ENCODE measurements around the gene BIN1. TPM values are rescaled to one million over a fixed set of nuclear protein-coding genes. Genes with fewer than 3 reads are reported as not detected.

The BIN1 gene
- polyA plus RNA-seq, 1 of the 3 experiments (the other 2 are of a cell fraction), result 40.3 TPM

- H4K20me1 ChIP-seq (ENCODE audit: insufficient read depth), result no peaks in the 10 kb centered on the region
- peaks cover 0 to 4% of the 10 kb centered on the region in 2 experiments for H3K36me3 ChIP-seq (replicated peaks in 1 of 2; ENCODE audit: control insufficient read depth in 1 of 2, insufficient read depth in 2 of 2, low read length in 1 of 2)
- H3K4me2 ChIP-seq, result no peak overlapping the region
- WGBS (ENCODE audit: low lambda C conversion rate), result 93% methylated on average over 11 of the region's 30 CpGs
- no peaks in the 10 kb centered on the region for H3K27me3 ChIP-seq (ENCODE audit: insufficient read depth)
- H3K79me2 ChIP-seq (ENCODE audit: insufficient read depth), result no peaks in the 10 kb centered on the region
- CTCF ChIA-PET, result no interaction called here
- peaks cover 13 to 20% of the 10 kb centered on the region in 2 experiments; a peak in 3 of 4 replicates for H3K4me1 ChIP-seq (ENCODE audit: control insufficient read depth in 1 of 2, insufficient read depth in 2 of 2, low read depth in 1 of 2, low read length in 1 of 2)
- no peak overlapping the region for H3K27ac ChIP-seq (ENCODE audit: low read depth in 2 of 2, low read length in 1 of 2)
- no peaks in the 10 kb centered on the region for H3K9me3 ChIP-seq
- POLR2A ChIA-PET, result interaction anchor here (1.7 kb wide), 1 partner anchor 7 kb away, joined by 4 read pairs; no protein-coding TSS in a partner anchor
- TF ChIP-seq GATA2 (CRISPR knock-in tag; IDR thresholded peaks at IDR 0.05) (no peak), RAD21 (IDR thresholded peaks at IDR 0.05; ENCODE audit: low read length) (no peak), SIN3A (IDR thresholded peaks at IDR 0.05; ENCODE audit: borderline replicate concordance, low read depth, low read length) (no peak), MEF2A (IDR thresholded peaks at IDR 0.05; ENCODE audit: borderline replicate concordance, low read depth) (no peak), JUND (IDR thresholded peaks at IDR 0.05) (no peak), MXI1 (IDR thresholded peaks at IDR 0.05; ENCODE audit: low read depth, low read length) (no peak), GABPA (IDR thresholded peaks at IDR 0.05; ENCODE audit: low read depth) (no peak), POLR2AphosphoS5 (IDR thresholded peaks at IDR 0.05; ENCODE audit: low read depth, low read length) (no peak), FOXM1 (IDR thresholded peaks at IDR 0.05; ENCODE audit: low read depth) (no peak), ELF1 (IDR thresholded peaks at IDR 0.05) (no peak), CHD2 (IDR thresholded peaks at IDR 0.05; ENCODE audit: low read length, partially characterized antibody) (no peak), TAF1 (IDR thresholded peaks at IDR 0.05; ENCODE audit: borderline replicate concordance, low read depth, low read length) (no peak), YY1 (IDR thresholded peaks at IDR 0.05; ENCODE audit: low read depth) (no peak), EZH2phosphoT487 (IDR thresholded peaks at IDR 0.05; ENCODE audit: borderline replicate concordance, low read depth) (no peak), NRF1 (IDR thresholded peaks at IDR 0.05; ENCODE audit: low read depth, low read length) (no peak), RXRA (IDR thresholded peaks at IDR 0.05; ENCODE audit: borderline replicate concordance, low read depth) (no peak)
- TF ChIP-seq, protein P1, sequence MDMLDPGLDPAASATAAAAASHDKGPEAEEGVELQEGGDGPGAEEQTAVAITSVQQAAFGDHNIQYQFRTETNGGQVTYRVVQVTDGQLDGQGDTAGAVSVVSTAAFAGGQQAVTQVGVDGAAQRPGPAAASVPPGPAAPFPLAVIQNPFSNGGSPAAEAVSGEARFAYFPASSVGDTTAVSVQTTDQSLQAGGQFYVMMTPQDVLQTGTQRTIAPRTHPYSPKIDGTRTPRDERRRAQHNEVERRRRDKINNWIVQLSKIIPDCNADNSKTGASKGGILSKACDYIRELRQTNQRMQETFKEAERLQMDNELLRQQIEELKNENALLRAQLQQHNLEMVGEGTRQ (IDR thresholded peaks at IDR 0.05; ENCODE audit: borderline replicate concordance, low read depth, low read length), result no peak
- H3K4me3 ChIP-seq (ENCODE audit: low read depth in 2 of 2, low read length in 1 of 2), result no peak overlapping the region
- no peaks in the 10 kb centered on the region for H3F3A ChIP-seq (replicated peaks; ENCODE audit: insufficient read depth)
- H2AFZ ChIP-seq (ENCODE audit: low read depth), result no peak overlapping the region
- no peaks in the 10 kb centered on the region for H3K9me2 ChIP-seq
- no peak overlapping the region for H3K9ac ChIP-seq
- no peak for DNase-seq
Measured at GRCh38 chr2:127060264-127060945, 46.5 kb downstream of the BIN1 start.

- CTCF ChIA-PET, result no interaction called here
- no peak for DNase-seq
- TF ChIP-seq GABPA (IDR thresholded peaks at IDR 0.05; ENCODE audit: low read depth) (no peak), TAF1 (IDR thresholded peaks at IDR 0.05; ENCODE audit: borderline replicate concordance, low read depth, low read length) (no peak), RAD21 (IDR thresholded peaks at IDR 0.05; ENCODE audit: low read length) (no peak), POLR2AphosphoS5 (IDR thresholded peaks at IDR 0.05; ENCODE audit: low read depth, low read length) (no peak), FOXM1 (IDR thresholded peaks at IDR 0.05; ENCODE audit: low read depth) (no peak), SIN3A (IDR thresholded peaks at IDR 0.05; ENCODE audit: borderline replicate concordance, low read depth, low read length) (no peak), YY1 (IDR thresholded peaks at IDR 0.05; ENCODE audit: low read depth) (no peak), NFIC (IDR thresholded peaks at IDR 0.05; ENCODE audit: borderline replicate concordance) (no peak), FOXJ3 (CRISPR knock-in tag; IDR thresholded peaks at IDR 0.05) (no peak), PBX3 (IDR thresholded peaks at IDR 0.05) (no peak)
- 86% methylated on average over 9 of the region's 10 CpGs for WGBS (ENCODE audit: low lambda C conversion rate)
- Histone ChIP-seq H3F3A (replicated peaks; ENCODE audit: insufficient read depth) (no peaks in the 10 kb centered on the region), H3K9ac (no peak overlapping the region), H2AFZ (ENCODE audit: low read depth) (no peak overlapping the region), H3K9me3 (no peaks in the 10 kb centered on the region), H3K9me2 (no peaks in the 10 kb centered on the region), H3K36me3 (replicated peaks in 1 of 2; ENCODE audit: control insufficient read depth in 1 of 2, insufficient read depth in 2 of 2, low read length in 1 of 2) (peaks cover 0 to 4% of the 10 kb centered on the region in 2 experiments), H3K27me3 (ENCODE audit: insufficient read depth) (no peaks in the 10 kb centered on the region), H3K79me2 (ENCODE audit: insufficient read depth) (no peaks in the 10 kb centered on the region), H3K4me3 (ENCODE audit: low read depth in 2 of 2, low read length in 1 of 2) (no peak overlapping the region), H3K27ac (ENCODE audit: low read depth in 2 of 2, low read length in 1 of 2) (no peak overlapping the region), H3K4me2 (no peak overlapping the region), H3K4me1 (ENCODE audit: control insufficient read depth in 1 of 2, insufficient read depth in 2 of 2, low read depth in 1 of 2, low read length in 1 of 2) (peaks cover 6 to 12% of the 10 kb centered on the region in 2 experiments; a peak in 3 of 4 replicates), H4K20me1 (ENCODE audit: insufficient read depth) (no peaks in the 10 kb centered on the region)
- POLR2A ChIA-PET, result no interaction called here
Measured at GRCh38 chr2:127059559-127059958, 47.4 kb downstream of the BIN1 start.
